Left ventricle myocardium inferior (tissue), 1 donor: ENCODE results near the gene ZNG1A. TPM values are rescaled to one million over a fixed set of nuclear protein-coding genes. Genes with fewer than 3 reads are reported as not detected.
"Not testable (repeated sequence)": the region's sequence is repeated elsewhere in the genome, so short reads cannot be mapped to it uniquely, and the experiment has no call there.

Source experiments
- DNase-seq: peaks from one replicate; pipeline ENCODE4 v3.0.0-alpha.2; 2020
- H3K27ac ChIP-seq: fragments of 200-600 bp; replicated peaks from 2 replicates; pipeline ENCODE4 v1.8.0; 2021
- H3K27me3 ChIP-seq: fragments of 200-600 bp; 2 replicates; pipeline ENCODE4 v1.8.0; 2021; ENCODE audit warnings: low read depth
- H3K36me3 ChIP-seq: fragments of 200-600 bp; 2 replicates; pipeline ENCODE4 v1.8.0; 2021
- H3K4me1 ChIP-seq: fragments of 200-600 bp; 2 replicates; pipeline ENCODE4 v1.8.0; 2021
- H3K4me3 ChIP-seq: fragments of 200-600 bp; 2 replicates; pipeline ENCODE4 v1.8.0; 2021; ENCODE audit warnings: mild to moderate bottlenecking, moderate library complexity
- H3K9me3 ChIP-seq: fragments of 200-600 bp; replicated peaks from 2 replicates; pipeline ENCODE4 v1.8.0; 2021
- CTCF ChIP-seq: fragments of 200-600 bp; IDR thresholded peaks from 2 replicates; pipeline ENCODE4 v1.8.0; 2021; ENCODE audit warnings: antibody characterized with exemption, mild to moderate bottlenecking, borderline replicate concordance
- intact Hi-C: fragments of 100-400 bp; cut with micrococcal nuclease; formaldehyde crosslinking; loops from one replicate; pipeline ENCODE4 v1.11.0; 2022
- total RNA-seq: library from RNA; stranded (reverse); fragmentation: NEBNext Ultra II Directional; extraction: Animal tissue kit (Norgen Biotek cat#: 25700); gene quantifications from one replicate; pipeline ENCODE4 v1.2.1, GENCODE V29; 2021
- donor health status: DM: no; HTN: yes; CAD: no; lungs with severe emphysema.

The ZNG1A gene
- total RNA-seq, 1 donor from 2014 or later, result 14.1 TPM

DNA sequence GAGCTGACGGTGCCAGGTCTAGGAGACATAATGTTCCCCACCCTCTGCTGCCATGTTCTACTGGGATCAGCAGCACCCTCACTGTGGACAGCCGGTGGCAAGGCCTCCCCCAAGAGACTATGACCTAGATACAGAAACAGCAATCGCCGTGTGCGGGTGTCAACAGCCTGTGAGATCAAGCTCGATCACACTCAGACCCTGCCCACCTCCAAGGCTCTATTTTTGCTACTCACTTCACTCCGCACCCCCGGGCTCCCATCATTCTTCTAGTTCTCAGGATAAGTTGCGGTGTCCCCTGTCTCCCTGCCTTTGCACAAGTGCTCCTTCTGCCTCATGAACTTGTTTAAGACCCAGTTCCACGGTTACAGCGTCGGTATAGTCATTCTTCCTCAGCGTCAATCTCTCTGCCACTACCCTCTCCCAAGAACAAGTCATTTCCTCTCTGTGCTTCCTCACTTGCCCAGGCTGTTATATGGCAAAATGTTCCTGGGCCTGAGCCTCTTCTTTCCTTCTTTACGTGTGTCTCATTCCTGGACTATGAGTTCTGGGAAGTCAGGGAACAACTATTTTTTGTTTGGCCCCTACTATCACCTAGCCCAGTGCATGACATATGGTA lies 30.4 kb upstream of the ZNG1A start:
- H3K27ac ChIP-seq, result no peak overlapping the region

GRCh38 chr9:206481-206880 lies 27.6 kb upstream of the ZNG1A start:
- intact Hi-C loops, result no loop called here
- peaks cover 4% of the 10 kb centered on the region for H3K4me1 ChIP-seq
- H3K27me3 ChIP-seq, result peaks cover 12% of the 10 kb centered on the region
- H3K4me3 ChIP-seq, result no peak overlapping the region
- H3K36me3 ChIP-seq, result no peaks in the 10 kb centered on the region
- no peaks in the 10 kb centered on the region for H3K9me3 ChIP-seq
- no peak overlapping the region for H3K27ac ChIP-seq
- DNase-seq, result no peak
- no peak for TF ChIP-seq CTCF

More for the DNA sequence above, 30.4 kb upstream of the ZNG1A start:
- peaks cover 23% of the 10 kb centered on the region for H3K27me3 ChIP-seq
- H3K4me3 ChIP-seq, result no peak overlapping the region
- intact Hi-C loops, result no loop called here
- no peaks in the 10 kb centered on the region for H3K36me3 ChIP-seq
- H3K9me3 ChIP-seq, result no peaks in the 10 kb centered on the region
- no peak for DNase-seq
- peaks cover 13% of the 10 kb centered on the region for H3K4me1 ChIP-seq
- no peak for TF ChIP-seq CTCF

DNA sequence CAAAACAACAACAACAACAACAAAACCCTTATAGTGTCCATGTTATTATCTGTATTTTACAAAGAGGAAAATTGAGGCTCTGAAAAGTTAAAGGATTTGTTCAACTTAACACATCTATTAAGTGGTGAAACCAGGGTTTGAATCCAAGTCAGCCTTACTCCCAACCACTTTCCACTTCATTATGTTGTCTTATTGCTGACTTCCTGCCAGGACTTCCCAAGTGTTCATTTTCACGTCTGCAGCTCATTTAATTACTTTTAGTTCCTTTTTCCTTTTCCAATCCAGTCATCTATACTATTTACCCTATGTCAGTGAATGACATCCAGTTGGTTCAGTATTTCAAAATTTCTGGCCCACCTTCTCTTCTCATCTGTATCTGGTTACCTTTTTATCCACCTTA lies 20.7 kb upstream of the ZNG1A start:
- H3K4me3 ChIP-seq, H3K4me1 ChIP-seq, H3K9me3 ChIP-seq, H3K27ac ChIP-seq, DNase-seq, intact Hi-C loops, H3K27me3 ChIP-seq, H3K36me3 ChIP-seq: not testable (repeated sequence)

DNA sequence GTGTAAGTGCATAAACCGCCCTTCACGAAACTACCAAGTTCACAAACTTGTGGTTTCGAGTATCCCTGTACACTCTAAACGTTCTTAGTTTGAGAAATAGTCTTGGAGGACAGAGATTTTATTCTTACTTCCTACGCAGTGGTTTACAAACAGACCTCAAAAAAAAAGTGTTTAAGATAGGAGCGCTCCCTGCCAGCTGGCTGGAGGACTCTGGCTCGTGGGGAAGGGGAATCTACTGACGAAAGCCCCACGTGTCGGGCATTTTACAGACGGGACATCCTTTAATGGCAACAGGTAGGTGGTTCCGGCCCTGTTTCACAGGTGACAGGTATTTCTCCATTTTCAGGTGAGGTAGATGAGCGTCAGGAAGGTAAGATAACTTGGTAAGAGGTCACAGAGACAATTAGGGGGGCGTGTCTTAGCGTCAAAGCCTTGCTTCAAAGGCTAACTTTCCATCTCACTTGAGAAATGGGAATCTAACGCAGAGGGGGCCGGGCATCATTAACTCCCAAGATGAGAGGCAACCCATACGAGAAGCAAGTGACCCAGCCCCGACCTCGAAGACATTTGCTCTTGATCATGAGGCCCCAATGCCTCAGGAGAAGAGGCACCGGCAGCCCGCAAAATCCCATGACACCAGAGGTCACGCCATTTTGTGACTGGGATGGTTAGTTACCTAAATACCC lies 573 bp downstream of the ZNG1A start:
- Histone ChIP-seq H3K4me3 (peak overlapping the region; percentile 48), H3K27ac (peak overlapping the region; percentile 30)
- DNase-seq, intact Hi-C loops, H3K9me3 ChIP-seq, H3K36me3 ChIP-seq, H3K27me3 ChIP-seq, H3K4me1 ChIP-seq: not testable (repeated sequence)

DNA sequence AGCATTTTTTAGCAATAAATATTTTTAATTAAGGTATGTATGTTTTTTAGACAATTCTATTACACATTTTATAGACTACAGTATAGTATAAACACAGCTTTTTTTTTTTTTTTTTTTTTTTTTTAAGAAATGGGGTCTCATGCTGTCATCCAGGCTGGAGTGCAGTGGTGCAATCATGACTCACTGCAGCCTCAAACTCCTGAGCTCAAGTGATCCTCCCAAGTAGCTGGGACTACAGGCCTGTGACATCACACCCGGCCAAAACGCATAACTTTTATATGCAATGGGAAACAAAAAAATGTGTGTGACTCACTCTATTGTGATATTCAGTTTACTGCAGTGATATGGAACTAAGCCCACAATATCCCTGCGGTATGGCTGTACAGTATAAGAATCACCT lies 9.1 kb downstream of the ZNG1A start:
- H3K36me3 ChIP-seq, H3K27ac ChIP-seq, intact Hi-C loops, DNase-seq, H3K4me1 ChIP-seq, H3K27me3 ChIP-seq, H3K9me3 ChIP-seq, H3K4me3 ChIP-seq: not testable (repeated sequence)

GRCh38 chr9:159871-160270 lies 19.0 kb downstream of the ZNG1A start:
- DNase-seq, H3K27me3 ChIP-seq, H3K4me3 ChIP-seq, intact Hi-C loops, H3K27ac ChIP-seq, H3K9me3 ChIP-seq, H3K4me1 ChIP-seq, H3K36me3 ChIP-seq: not testable (repeated sequence)

- DNase-seq, H3K27ac ChIP-seq, H3K9me3 ChIP-seq, H3K4me1 ChIP-seq, intact Hi-C loops, H3K27me3 ChIP-seq, H3K4me3 ChIP-seq, H3K36me3 ChIP-seq: not testable (repeated sequence)
These were observed 27.7 kb downstream of the ZNG1A start for GRCh38 chr9:151173-151572.

- H3K27ac ChIP-seq, result not testable (repeated sequence)
These were observed 39.0 kb downstream of the ZNG1A start for GRCh38 chr9:139880-140279.

GRCh38 chr9:117995-118467 lies 60.8 kb downstream of the ZNG1A start, which contains the start of gene FOXD4:
TSS of gene FOXD4 (minus strand) at chr9:118417. CDS start at chr9:118119, 298 bp downstream.
- Histone ChIP-seq H3K4me1 (peaks cover 22% of the 10 kb centered on the region), H3K27me3 (peaks cover 55% of the 10 kb centered on the region)
- DNase-seq, intact Hi-C loops, H3K4me3 ChIP-seq, H3K9me3 ChIP-seq, H3K36me3 ChIP-seq, H3K27ac ChIP-seq: not testable (repeated sequence)

More at GRCh38 chr9:139880-140279, 39.0 kb downstream of the ZNG1A start:
- H3K36me3 ChIP-seq, H3K4me3 ChIP-seq, DNase-seq, intact Hi-C loops, H3K9me3 ChIP-seq, H3K4me1 ChIP-seq, H3K27me3 ChIP-seq: not testable (repeated sequence)

- H3K27ac ChIP-seq, H3K9me3 ChIP-seq, H3K4me3 ChIP-seq, DNase-seq, H3K36me3 ChIP-seq, intact Hi-C loops: not testable (repeated sequence)
- peaks cover 23% of the 10 kb centered on the region for H3K4me1 ChIP-seq
- peaks cover 62% of the 10 kb centered on the region for H3K27me3 ChIP-seq
These were observed 61.5 kb downstream of the ZNG1A start for GRCh38 chr9:117144-117994.
